ENCODE results near the gene DNASE1L1.
"Not testable (repeated sequence)": the region's sequence is repeated elsewhere in the genome, so short reads cannot be mapped to it uniquely, and the experiment has no call there.

Gene DNASE1L1

GRCh38 chrX:154396973-154397887 is 11.8 kb downstream of the DNASE1L1 start:
- TF ChIP-seq CTCF (IDR thresholded peaks at IDR 0.05; ENCODE audit: borderline replicate concordance, control extremely low read depth, extremely low read depth, insufficient read depth, missing control alignments) = no peak
- peak; percentile 68 for DNase-seq (ENCODE audit: low spot score)
- in situ Hi-C loops (cut with MboI; ENCODE audit: low sequenced_read_pairs, unreplicated experiment) = no loop called here

GRCh38 chrX:154396363-154396762 is 12.7 kb downstream of the DNASE1L1 start:
- DNase-seq (ENCODE audit: low spot score); in situ Hi-C loops (cut with MboI; ENCODE audit: low sequenced_read_pairs, unreplicated experiment): not testable (repeated sequence)

GRCh38 chrX:154389812-154390747 is 19.0 kb downstream of the DNASE1L1 start:
- DNase-seq (ENCODE audit: low spot score); in situ Hi-C loops (cut with MboI; ENCODE audit: low sequenced_read_pairs, unreplicated experiment): not testable (repeated sequence)

GRCh38 chrX:154388649-154389048 is 20.4 kb downstream of the DNASE1L1 start:
- DNase-seq (ENCODE audit: low spot score); in situ Hi-C loops (cut with MboI; ENCODE audit: low sequenced_read_pairs, unreplicated experiment): not testable (repeated sequence)

- DNase-seq (ENCODE audit: low spot score); in situ Hi-C loops (cut with MboI; ENCODE audit: low sequenced_read_pairs, unreplicated experiment): not testable (repeated sequence)
Measured at GRCh38 chrX:154388094-154388493, 21.0 kb downstream of the DNASE1L1 start.

- DNase-seq (ENCODE audit: low spot score) = no peak
- no peak for TF ChIP-seq CTCF (IDR thresholded peaks at IDR 0.05; ENCODE audit: borderline replicate concordance, control extremely low read depth, extremely low read depth, insufficient read depth, missing control alignments)
Measured at GRCh38 chrX:154384284-154384892, 24.7 kb downstream of the DNASE1L1 start.

GRCh38 chrX:154383359-154384283 is 25.4 kb downstream of the DNASE1L1 start:
- TF ChIP-seq CTCF (IDR thresholded peaks at IDR 0.05; ENCODE audit: borderline replicate concordance, control extremely low read depth, extremely low read depth, insufficient read depth, missing control alignments) = no peak
- in situ Hi-C loops (cut with MboI; ENCODE audit: low sequenced_read_pairs, unreplicated experiment) = no loop called here

More at GRCh38 chrX:154384284-154384892, 24.7 kb downstream of the DNASE1L1 start:
- in situ Hi-C loops (cut with MboI; ENCODE audit: low sequenced_read_pairs, unreplicated experiment) = no loop called here

GRCh38 chrX:154382483-154383069 is 26.5 kb downstream of the DNASE1L1 start:
- TF ChIP-seq CTCF (IDR thresholded peaks at IDR 0.05; ENCODE audit: borderline replicate concordance, control extremely low read depth, extremely low read depth, insufficient read depth, missing control alignments) = no peak
- in situ Hi-C loops (cut with MboI; ENCODE audit: low sequenced_read_pairs, unreplicated experiment) = no loop called here
- no peak for DNase-seq (ENCODE audit: low spot score)

More at GRCh38 chrX:154383359-154384283, 25.4 kb downstream of the DNASE1L1 start:
- DNase-seq (ENCODE audit: low spot score) = no peak
